IPS-18a (cell line): ENCODE measurements around the gene LIN28A.
"Not testable (repeated sequence)": the region's sequence is repeated elsewhere in the genome, so short reads cannot be mapped to it uniquely, and the experiment has no call there.

ENCODE experiments used
- H3K27ac ChIP-seq: one replicate; pipeline ENCODE4 v1.5.1; 2013; ENCODE audit warnings: low read length
- H3K27me3 ChIP-seq: one replicate; pipeline ENCODE4 v1.6.1; 2013; ENCODE audit warnings: mild to moderate bottlenecking, low read length; ENCODE audit not compliant: control insufficient read depth, insufficient read depth
- H3K36me3 ChIP-seq: one replicate; pipeline ENCODE4 v1.6.1; 2013; ENCODE audit warnings: low read depth, low read length; ENCODE audit not compliant: control insufficient read depth
- H3K4me1 ChIP-seq: one replicate; pipeline ENCODE4 v1.6.1; 2013; ENCODE audit warnings: low read depth, low read length; ENCODE audit not compliant: control insufficient read depth
- H3K4me3 ChIP-seq: one replicate; pipeline ENCODE4 v1.5.1; 2013; ENCODE audit warnings: low read length
- H3K9ac ChIP-seq: one replicate; pipeline ENCODE4 v1.6.1; 2013; ENCODE audit warnings: mild to moderate bottlenecking, low read length, moderate library complexity
- H3K9me3 ChIP-seq: one replicate; pipeline ENCODE4 v1.6.1; 2013; ENCODE audit warnings: low read depth, low read length; ENCODE audit not compliant: control insufficient read depth

The LIN28A gene

DNA sequence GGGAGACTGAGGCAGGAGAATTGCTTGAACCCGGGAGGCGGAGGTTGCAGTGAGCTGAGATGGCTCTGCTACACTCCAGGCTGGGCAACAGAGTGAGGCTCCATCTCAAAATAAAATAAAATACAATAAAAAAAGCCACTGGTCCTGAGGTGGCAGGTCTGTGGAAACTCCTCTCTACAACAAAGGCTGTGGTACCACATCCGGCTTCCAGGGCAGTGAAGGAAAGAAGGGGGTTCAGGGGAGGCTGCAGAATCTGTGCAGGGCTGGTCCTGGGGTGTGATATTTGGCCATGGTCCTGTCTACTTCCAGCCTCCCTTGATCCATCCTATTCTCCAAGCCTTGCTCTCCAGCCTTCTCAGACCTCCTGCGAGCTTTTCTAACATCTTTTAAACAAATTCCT lies 37.3 kb upstream of the LIN28A start:
- H3K9me3 ChIP-seq, result no peaks in the 10 kb centered on the region
- H3K27ac ChIP-seq, result no peak overlapping the region
- H3K4me1 ChIP-seq, result peaks cover 3% of the 10 kb centered on the region
- H3K27me3 ChIP-seq, result no peaks in the 10 kb centered on the region
- H3K36me3 ChIP-seq, result no peaks in the 10 kb centered on the region
- no peak overlapping the region for H3K9ac ChIP-seq
- H3K4me3 ChIP-seq, result no peak overlapping the region

DNA sequence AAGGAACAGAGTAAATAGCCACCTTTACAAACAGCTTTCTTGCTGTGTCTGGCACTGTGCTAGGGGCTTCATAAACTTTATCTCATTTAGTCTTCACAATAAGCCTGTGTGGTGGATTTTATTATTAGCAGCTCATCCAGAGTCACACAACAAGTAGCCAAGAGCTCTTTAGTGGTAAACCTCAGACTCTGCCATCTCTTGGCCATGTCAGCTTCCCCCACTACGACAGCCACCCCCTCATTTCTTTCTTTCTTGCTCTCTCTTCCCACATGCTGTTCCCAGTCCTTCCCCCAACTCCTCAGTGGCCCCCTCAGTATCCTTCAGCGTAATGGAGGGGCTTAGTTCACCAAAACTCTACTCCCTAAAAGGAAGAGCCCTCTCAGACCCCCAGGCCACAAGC lies 36.8 kb upstream of the LIN28A start:
- Histone ChIP-seq H3K9ac (no peak overlapping the region), H3K4me3 (no peak overlapping the region), H3K36me3 (no peaks in the 10 kb centered on the region), H3K9me3 (no peaks in the 10 kb centered on the region), H3K4me1 (peaks cover 3% of the 10 kb centered on the region), H3K27me3 (no peaks in the 10 kb centered on the region), H3K27ac (no peak overlapping the region)

DNA sequence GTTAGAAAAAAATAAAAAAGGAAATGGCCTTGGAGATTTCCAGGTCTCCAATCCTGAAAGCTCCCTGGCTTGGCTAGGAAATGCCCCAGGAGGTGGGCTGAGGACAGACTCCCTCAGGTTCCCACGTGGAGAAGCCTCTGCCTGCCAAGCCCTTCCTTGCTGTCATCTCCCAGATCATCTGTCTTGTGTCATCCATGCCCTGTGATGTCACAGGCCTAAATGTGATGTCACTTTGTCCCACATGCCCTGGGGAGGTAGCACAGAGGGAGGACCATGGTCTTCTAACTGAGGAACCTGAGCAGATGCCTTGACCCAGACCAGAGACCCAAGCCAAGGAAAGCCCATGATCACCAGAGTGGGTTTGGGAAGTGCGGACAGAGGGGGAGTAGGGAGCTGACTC lies 36.3 kb upstream of the LIN28A start:
- H3K27ac ChIP-seq, H3K36me3 ChIP-seq, H3K9me3 ChIP-seq, H3K27me3 ChIP-seq, H3K4me3 ChIP-seq, H3K9ac ChIP-seq, H3K4me1 ChIP-seq: not testable (repeated sequence)

DNA sequence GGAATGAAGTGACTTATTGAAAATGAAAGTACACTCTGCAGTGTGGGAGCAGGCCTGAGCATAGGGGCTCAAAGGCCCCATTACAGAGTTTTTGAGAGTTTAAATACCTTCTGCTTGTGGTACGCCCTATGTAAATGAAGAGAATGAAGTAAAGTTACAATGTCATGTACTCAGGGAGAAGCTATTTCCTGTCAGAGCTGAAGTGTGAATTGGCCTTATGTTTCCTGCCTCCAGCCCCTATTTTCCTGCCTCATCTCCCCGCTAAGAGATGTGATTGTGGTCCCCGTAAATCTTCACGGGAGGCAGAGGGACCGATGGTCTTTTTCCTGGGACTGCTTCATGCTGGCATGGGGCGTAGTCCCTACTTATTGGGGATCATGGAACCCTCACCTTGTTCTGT lies 35.5 kb upstream of the LIN28A start:
- Histone ChIP-seq H3K9me3 (no peaks in the 10 kb centered on the region), H3K36me3 (no peaks in the 10 kb centered on the region), H3K9ac (no peak overlapping the region), H3K4me1 (peaks cover 3% of the 10 kb centered on the region), H3K27ac (no peak overlapping the region), H3K4me3 (no peak overlapping the region), H3K27me3 (no peaks in the 10 kb centered on the region)

DNA sequence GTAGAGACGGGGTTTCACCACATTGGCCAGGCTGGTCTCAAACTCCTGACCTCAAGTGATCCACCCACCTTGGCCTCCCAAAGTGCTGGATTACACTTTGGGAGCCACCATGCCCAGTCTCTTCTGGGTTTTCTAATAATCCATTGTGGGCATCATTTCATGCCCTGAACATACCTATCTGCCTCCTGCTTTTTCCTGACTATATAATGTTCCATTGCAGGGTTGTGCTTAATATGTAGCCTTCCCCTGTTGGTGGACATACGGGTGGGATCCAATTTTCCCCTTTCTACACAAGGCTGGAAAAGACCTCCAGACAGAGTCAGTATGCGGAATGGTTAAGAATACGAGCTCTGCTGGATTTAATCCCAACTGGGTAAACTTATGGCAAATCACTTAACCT lies 34.6 kb upstream of the LIN28A start:
- Histone ChIP-seq H3K27ac (no peak overlapping the region), H3K4me1 (peaks cover 3% of the 10 kb centered on the region), H3K9ac (no peak overlapping the region), H3K4me3 (no peak overlapping the region), H3K27me3 (no peaks in the 10 kb centered on the region), H3K9me3 (no peaks in the 10 kb centered on the region), H3K36me3 (no peaks in the 10 kb centered on the region)

DNA sequence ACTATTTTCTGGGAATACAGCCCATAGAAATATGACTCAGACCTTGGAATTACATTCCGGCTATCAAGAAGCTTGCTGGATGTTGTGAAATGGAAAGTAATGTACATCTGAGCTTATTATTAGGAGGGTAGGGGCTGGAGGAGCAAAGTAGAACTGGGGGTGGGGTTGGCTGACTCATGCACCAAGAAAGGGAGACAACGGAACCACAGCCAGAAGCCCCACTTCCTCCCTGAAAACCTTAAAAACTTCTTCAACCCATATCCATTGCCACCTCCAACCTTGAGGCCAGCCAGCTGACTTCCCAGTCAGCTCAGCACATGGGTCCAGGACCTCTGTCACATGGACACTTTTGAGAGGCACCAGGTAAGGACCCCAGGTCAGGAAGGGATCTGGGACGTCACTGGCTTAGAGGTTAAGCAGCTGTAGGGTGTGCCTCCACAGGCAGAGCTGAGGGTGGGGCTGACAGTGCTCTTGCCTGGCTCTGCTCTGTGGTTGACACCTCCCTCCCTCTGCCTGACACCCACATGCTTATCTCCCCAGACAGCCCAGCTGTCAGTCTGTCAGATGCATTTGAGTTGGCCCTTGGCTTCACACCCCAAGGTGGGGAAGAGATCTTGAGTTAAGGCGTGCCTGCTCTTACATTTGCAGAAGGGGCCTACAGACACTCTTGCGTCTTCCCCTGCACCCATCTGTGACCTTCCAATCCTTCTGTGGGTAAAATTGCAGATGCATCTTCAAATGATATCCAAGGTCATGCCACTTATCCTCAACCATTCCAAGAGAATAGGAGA lies 32.3 kb upstream of the LIN28A start:
- Histone ChIP-seq H3K36me3 (no peaks in the 10 kb centered on the region), H3K9me3 (no peaks in the 10 kb centered on the region), H3K27me3 (no peaks in the 10 kb centered on the region), H3K27ac (no peak overlapping the region), H3K9ac (no peak overlapping the region), H3K4me1 (peaks cover 3% of the 10 kb centered on the region), H3K4me3 (no peak overlapping the region)

DNA sequence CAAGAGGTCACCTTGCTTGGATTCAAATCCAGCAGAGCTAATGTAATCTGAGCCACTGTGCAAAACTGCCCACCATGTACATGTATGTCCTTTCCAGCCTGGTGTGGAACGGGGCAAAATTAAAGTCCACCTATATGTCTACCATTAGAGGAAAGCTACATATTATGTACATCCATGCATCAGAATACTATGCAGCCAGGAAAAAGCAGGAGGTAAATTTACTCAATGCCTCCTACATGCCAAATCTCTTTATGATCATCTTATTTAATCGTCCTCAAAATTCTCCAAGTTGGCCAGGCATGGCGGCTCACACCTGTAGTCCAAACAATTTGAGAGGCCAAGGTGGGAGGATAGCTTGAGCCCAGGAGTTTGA lies 31.8 kb upstream of the LIN28A start:
- no peaks in the 10 kb centered on the region for H3K27me3 ChIP-seq
- no peak overlapping the region for H3K4me3 ChIP-seq
- no peaks in the 10 kb centered on the region for H3K4me1 ChIP-seq
- H3K9ac ChIP-seq, result no peak overlapping the region
- H3K9me3 ChIP-seq, result no peaks in the 10 kb centered on the region
- no peaks in the 10 kb centered on the region for H3K36me3 ChIP-seq
- no peak overlapping the region for H3K27ac ChIP-seq

DNA sequence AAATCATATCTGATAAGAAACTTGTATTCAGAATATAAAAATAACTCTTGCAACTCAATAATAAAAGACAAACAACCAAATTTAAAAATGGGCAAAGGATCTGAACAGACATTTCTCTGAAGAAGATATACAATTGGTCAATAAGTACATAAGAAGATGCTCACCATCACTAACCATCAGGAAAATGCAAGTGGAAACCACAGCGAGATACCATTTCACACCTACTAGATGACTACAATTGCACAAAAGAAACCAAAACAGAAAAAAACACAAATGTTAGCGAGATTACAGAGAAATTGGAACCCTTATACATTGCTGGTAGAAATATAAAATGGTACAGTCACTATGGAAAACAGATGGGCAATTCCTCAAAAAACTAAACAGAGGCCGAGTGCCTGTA lies 26.5 kb upstream of the LIN28A start:
- Histone ChIP-seq H3K27me3 (no peaks in the 10 kb centered on the region), H3K4me1 (no peaks in the 10 kb centered on the region), H3K9ac (no peak overlapping the region), H3K27ac (no peak overlapping the region), H3K4me3 (no peak overlapping the region), H3K36me3 (no peaks in the 10 kb centered on the region), H3K9me3 (no peaks in the 10 kb centered on the region)

DNA sequence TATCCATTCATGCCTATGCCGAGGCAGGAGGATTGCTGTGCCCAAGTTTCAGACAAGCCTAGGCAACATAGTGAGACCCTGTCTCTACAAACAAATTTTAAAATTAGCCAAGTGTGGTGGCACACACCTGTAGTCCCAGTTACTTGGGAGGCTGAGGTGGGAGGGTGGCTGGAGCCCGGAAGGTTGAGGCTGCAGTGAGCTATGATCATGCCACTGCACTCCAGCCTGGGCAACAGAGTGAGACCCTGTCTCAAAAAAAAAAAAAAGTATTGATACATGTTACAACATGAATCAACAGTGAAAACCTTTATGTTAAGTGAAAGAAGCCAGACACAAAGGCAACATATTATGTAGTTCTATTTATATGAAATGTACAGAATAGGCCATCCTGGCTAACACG lies 25.6 kb upstream of the LIN28A start:
- not testable (repeated sequence) for H3K4me3 ChIP-seq, H3K27me3 ChIP-seq, H3K9ac ChIP-seq, H3K9me3 ChIP-seq, H3K27ac ChIP-seq, H3K36me3 ChIP-seq, H3K4me1 ChIP-seq

DNA sequence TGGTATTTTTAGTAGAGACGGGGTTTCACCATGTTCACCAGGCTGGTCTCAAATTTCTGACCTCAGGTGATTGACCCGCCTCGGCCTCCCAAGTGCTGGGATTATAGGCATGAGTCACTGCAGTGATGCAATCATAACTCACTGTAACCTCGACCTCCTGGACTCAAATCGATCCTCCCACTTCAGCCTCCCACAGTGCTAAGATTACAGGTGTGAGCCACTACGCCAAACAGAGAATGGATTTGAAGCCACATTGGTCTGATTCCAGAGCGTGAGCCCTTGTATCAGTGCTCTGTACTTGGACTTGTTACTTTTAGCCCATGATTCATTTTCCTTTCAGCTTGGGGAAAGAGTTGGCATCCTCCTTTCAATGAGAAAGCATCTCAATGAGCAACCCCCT lies 23.2 kb upstream of the LIN28A start:
- Histone ChIP-seq H3K27ac (no peak overlapping the region), H3K4me1 (no peaks in the 10 kb centered on the region), H3K9ac (no peak overlapping the region), H3K4me3 (no peak overlapping the region), H3K9me3 (no peaks in the 10 kb centered on the region), H3K27me3 (no peaks in the 10 kb centered on the region), H3K36me3 (no peaks in the 10 kb centered on the region)

DNA sequence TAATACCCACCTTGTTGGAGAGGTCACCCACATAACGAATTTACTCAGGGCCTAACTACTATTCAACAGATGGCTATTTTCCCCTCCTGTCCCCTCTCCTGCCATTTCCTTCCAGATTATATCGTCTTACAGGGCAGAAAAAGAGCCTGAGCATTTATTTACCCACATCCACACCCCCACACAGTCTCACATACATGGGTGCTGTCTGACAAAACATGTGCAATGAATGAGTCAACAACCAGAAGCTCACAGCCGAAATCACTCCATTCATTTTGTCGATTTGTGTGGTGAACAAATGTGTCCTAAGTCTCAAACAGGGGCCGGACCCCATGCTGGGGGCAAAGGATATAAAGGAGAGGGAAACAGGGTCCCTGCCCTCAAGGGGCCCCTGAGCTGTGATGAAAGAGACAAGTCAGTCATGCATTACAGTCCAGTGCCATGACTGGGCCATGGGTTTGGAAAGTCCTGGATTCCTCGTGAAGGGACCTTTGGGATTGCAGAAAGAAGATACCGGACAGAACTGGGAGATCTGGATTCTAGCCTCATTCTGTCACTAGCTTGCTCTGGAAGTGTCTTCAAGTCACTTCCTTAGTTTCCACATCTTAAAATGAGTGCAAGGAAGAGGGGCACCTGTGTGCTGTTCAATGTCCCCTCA lies 21.7 kb upstream of the LIN28A start:
- Histone ChIP-seq H3K36me3 (no peaks in the 10 kb centered on the region), H3K9me3 (no peaks in the 10 kb centered on the region), H3K27me3 (no peaks in the 10 kb centered on the region), H3K4me3 (no peak overlapping the region), H3K9ac (no peak overlapping the region), H3K4me1 (no peaks in the 10 kb centered on the region), H3K27ac (no peak overlapping the region)

DNA sequence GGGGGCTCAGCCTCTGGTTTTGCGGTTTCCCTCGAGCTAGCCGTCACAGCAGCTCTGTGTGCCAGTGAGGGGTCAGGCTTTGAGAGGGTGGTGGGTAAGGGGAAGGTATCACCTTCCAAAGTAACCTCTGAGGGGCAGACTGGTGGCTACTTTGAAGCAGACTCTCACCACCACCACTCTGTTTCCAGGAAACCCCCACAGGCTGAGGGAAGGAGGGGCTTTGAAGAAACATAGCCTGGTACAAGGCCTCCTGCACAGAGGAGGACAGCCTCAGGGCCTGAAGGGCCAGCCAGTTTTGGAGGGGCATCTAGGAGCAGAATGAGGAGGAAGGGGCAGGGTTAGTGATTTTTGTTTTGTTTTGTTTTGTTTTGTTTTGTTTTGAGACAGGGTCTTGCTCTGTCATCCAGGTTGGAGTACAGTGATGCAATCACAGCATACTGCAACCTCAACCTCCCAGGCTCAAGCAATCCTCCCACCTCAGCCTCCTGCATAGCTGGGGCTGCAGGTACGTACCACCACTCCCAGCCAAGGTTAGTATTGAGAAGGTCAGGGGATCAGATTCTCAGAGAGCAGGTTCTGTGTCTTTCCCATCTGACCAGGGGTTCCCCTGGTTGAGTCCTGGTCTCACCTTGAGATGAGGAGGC lies 20.9 kb upstream of the LIN28A start:
- Histone ChIP-seq H3K36me3 (no peaks in the 10 kb centered on the region), H3K4me1 (no peaks in the 10 kb centered on the region), H3K4me3 (no peak overlapping the region), H3K9ac (no peak overlapping the region), H3K27me3 (no peaks in the 10 kb centered on the region), H3K27ac (no peak overlapping the region), H3K9me3 (no peaks in the 10 kb centered on the region)
